ENCODE data around the gene ZNF441.

Gene ZNF441

GRCh38 chr19:11759805-11760204 is 7.0 kb upstream of the ZNF441 start:
- TF ChIP-seq SIN3A (IDR thresholded peaks at IDR 0.05; ENCODE audit: borderline replicate concordance, insufficient read depth, low read length), result no peak
- TF ChIP-seq REST (IDR thresholded peaks at IDR 0.05; ENCODE audit: insufficient read depth in 1 of 2, low read depth in 2 of 2, low read length in 2 of 2), result no peak
- no peak for TF ChIP-seq POLR2AphosphoS5 (IDR thresholded peaks at IDR 0.05; ENCODE audit: low read depth, low read length)
- no peak for TF ChIP-seq TAF1 (IDR thresholded peaks at IDR 0.05; ENCODE audit: borderline replicate concordance, insufficient read depth, low read length)

GRCh38 chr19:11763117-11763516 is 3.7 kb upstream of the ZNF441 start:
- TF ChIP-seq SIN3A (IDR thresholded peaks at IDR 0.05; ENCODE audit: borderline replicate concordance, insufficient read depth, low read length) (no peak), REST (IDR thresholded peaks at IDR 0.05; ENCODE audit: insufficient read depth in 1 of 2, low read depth in 2 of 2, low read length in 2 of 2) (no peak), POLR2AphosphoS5 (IDR thresholded peaks at IDR 0.05; ENCODE audit: low read depth, low read length) (no peak), TAF1 (IDR thresholded peaks at IDR 0.05; ENCODE audit: borderline replicate concordance, insufficient read depth, low read length) (no peak), FOXP2 (optimal IDR thresholded peaks at IDR 0.05; ENCODE audit: borderline replicate concordance, extremely low read depth, extremely low read length, insufficient read depth) (no peak)

- TF ChIP-seq SIN3A (IDR thresholded peaks at IDR 0.05; ENCODE audit: borderline replicate concordance, insufficient read depth, low read length) (no peak), REST (IDR thresholded peaks at IDR 0.05; ENCODE audit: insufficient read depth in 1 of 2, low read depth in 2 of 2, low read length in 2 of 2) (no peak), POLR2AphosphoS5 (IDR thresholded peaks at IDR 0.05; ENCODE audit: low read depth, low read length) (no peak), FOXP2 (optimal IDR thresholded peaks at IDR 0.05; ENCODE audit: borderline replicate concordance, extremely low read depth, extremely low read length, insufficient read depth) (no peak), TAF1 (IDR thresholded peaks at IDR 0.05; ENCODE audit: borderline replicate concordance, insufficient read depth, low read length) (no peak)
These were observed 3.2 kb upstream of the ZNF441 start for GRCh38 chr19:11763611-11764010.

GRCh38 chr19:11767633-11768133 is 883 bp downstream of the ZNF441 start:
- TF ChIP-seq POLR2AphosphoS5 (IDR thresholded peaks at IDR 0.05; ENCODE audit: low read depth, low read length) (no peak), SIN3A (IDR thresholded peaks at IDR 0.05; ENCODE audit: borderline replicate concordance, insufficient read depth, low read length) (no peak)

GRCh38 chr19:11769995-11770394 is 3.2 kb downstream of the ZNF441 start:
- TF ChIP-seq POLR2AphosphoS5 (IDR thresholded peaks at IDR 0.05; ENCODE audit: low read depth, low read length) (no peak), SIN3A (IDR thresholded peaks at IDR 0.05; ENCODE audit: borderline replicate concordance, insufficient read depth, low read length) (no peak), FOXP2 (optimal IDR thresholded peaks at IDR 0.05; ENCODE audit: borderline replicate concordance, extremely low read depth, extremely low read length, insufficient read depth) (no peak), REST (IDR thresholded peaks at IDR 0.05; ENCODE audit: insufficient read depth in 1 of 2, low read depth in 2 of 2, low read length in 2 of 2) (no peak), TAF1 (IDR thresholded peaks at IDR 0.05; ENCODE audit: borderline replicate concordance, insufficient read depth, low read length) (no peak)
